ENCODE results near the gene CCDC7. TPM values are rescaled to one million over a fixed set of nuclear protein-coding genes. Genes with fewer than 3 reads are reported as not detected.
A peak's percentile ranks its signal among the peaks of the same experiment; 100 is the strongest.
"Not testable (repeated sequence)": the region's sequence is repeated elsewhere in the genome, so short reads cannot be mapped to it uniquely, and the experiment has no call there.

CCDC7 gene
- 1.2 and 3.0 TPM in 2 replicates for total RNA-seq (2014; rRNA removed; shearing (Covaris generic))

GRCh38 chr10:32445740-32446535 is at the start of gene CCDC7:
CCDC7 (plus strand) TSS chr10:32446140; CDS start chr10:32451643, 5,503 bp downstream.
- DNase-seq (ENCODE audit: low spot score), result peak; percentile 54

- not testable (repeated sequence) for DNase-seq (ENCODE audit: low spot score)
Measured at GRCh38 chr10:32397163-32397562, 48.8 kb upstream of the CCDC7 start.

- DNase-seq (ENCODE audit: low spot score), result not testable (repeated sequence)
Measured at GRCh38 chr10:32399720-32400119, 46.2 kb upstream of the CCDC7 start.

- no peak for DNase-seq (ENCODE audit: low spot score)
Measured at GRCh38 chr10:32400961-32401360, 45.0 kb upstream of the CCDC7 start.

GRCh38 chr10:32402499-32402898 is 43.4 kb upstream of the CCDC7 start:
- no peak for DNase-seq (ENCODE audit: low spot score)

- no peak for DNase-seq (ENCODE audit: low spot score)
Measured at GRCh38 chr10:32403091-32403490, 42.8 kb upstream of the CCDC7 start.

GRCh38 chr10:32408690-32409089 is 37.2 kb upstream of the CCDC7 start:
- no peak for DNase-seq (ENCODE audit: low spot score)

- DNase-seq (ENCODE audit: low spot score), result no peak
Measured at GRCh38 chr10:32409741-32410140, 36.2 kb upstream of the CCDC7 start.

GRCh38 chr10:32410569-32410968 is 35.4 kb upstream of the CCDC7 start:
- DNase-seq (ENCODE audit: low spot score), result no peak

- no peak for DNase-seq (ENCODE audit: low spot score)
Measured at GRCh38 chr10:32411797-32412498, 34.0 kb upstream of the CCDC7 start.

- no peak for DNase-seq (ENCODE audit: low spot score)
Measured at GRCh38 chr10:32412499-32412853, 33.5 kb upstream of the CCDC7 start.

GRCh38 chr10:32413513-32413912 is 32.4 kb upstream of the CCDC7 start:
- DNase-seq (ENCODE audit: low spot score), result peak; percentile 11

- no peak for DNase-seq (ENCODE audit: low spot score)
Measured at GRCh38 chr10:32415361-32415760, 30.6 kb upstream of the CCDC7 start.

- DNase-seq (ENCODE audit: low spot score), result no peak
Measured at GRCh38 chr10:32417911-32418547, 27.9 kb upstream of the CCDC7 start.

GRCh38 chr10:32418572-32418971 is 27.4 kb upstream of the CCDC7 start:
- no peak for DNase-seq (ENCODE audit: low spot score)

- no peak for DNase-seq (ENCODE audit: low spot score)
Measured at GRCh38 chr10:32419615-32420014, 26.3 kb upstream of the CCDC7 start.

- DNase-seq (ENCODE audit: low spot score), result no peak
Measured at GRCh38 chr10:32426186-32426585, 19.8 kb upstream of the CCDC7 start.

- DNase-seq (ENCODE audit: low spot score), result no peak
Measured at GRCh38 chr10:32433542-32433941, 12.4 kb upstream of the CCDC7 start.

GRCh38 chr10:32436215-32436614 is 9.7 kb upstream of the CCDC7 start:
- DNase-seq (ENCODE audit: low spot score), result no peak

- no peak for DNase-seq (ENCODE audit: low spot score)
Measured at GRCh38 chr10:32437334-32437733, 8.6 kb upstream of the CCDC7 start.

GRCh38 chr10:32445036-32445435 is 904 bp upstream of the CCDC7 start:
- no peak for DNase-seq (ENCODE audit: low spot score)

- DNase-seq (ENCODE audit: low spot score), result no peak
Measured at GRCh38 chr10:32446536-32447406, 831 bp downstream of the CCDC7 start.
